ENCODE data around the gene BEST1.

The BEST1 gene

GRCh38 chr11:62012832-62013461, 62.8 kb downstream of the BEST1 start:
- no peak for DNase-seq
